NCI-H748 (cell line): ENCODE data around the gene ATP13A2.

Experiments
- DNase-seq: peaks from one replicate; lab custom pipeline; 2025; ENCODE audit not compliant: unreplicated experiment; lab: John Stamatoyannopoulos, UW

Gene ATP13A2, protein sequence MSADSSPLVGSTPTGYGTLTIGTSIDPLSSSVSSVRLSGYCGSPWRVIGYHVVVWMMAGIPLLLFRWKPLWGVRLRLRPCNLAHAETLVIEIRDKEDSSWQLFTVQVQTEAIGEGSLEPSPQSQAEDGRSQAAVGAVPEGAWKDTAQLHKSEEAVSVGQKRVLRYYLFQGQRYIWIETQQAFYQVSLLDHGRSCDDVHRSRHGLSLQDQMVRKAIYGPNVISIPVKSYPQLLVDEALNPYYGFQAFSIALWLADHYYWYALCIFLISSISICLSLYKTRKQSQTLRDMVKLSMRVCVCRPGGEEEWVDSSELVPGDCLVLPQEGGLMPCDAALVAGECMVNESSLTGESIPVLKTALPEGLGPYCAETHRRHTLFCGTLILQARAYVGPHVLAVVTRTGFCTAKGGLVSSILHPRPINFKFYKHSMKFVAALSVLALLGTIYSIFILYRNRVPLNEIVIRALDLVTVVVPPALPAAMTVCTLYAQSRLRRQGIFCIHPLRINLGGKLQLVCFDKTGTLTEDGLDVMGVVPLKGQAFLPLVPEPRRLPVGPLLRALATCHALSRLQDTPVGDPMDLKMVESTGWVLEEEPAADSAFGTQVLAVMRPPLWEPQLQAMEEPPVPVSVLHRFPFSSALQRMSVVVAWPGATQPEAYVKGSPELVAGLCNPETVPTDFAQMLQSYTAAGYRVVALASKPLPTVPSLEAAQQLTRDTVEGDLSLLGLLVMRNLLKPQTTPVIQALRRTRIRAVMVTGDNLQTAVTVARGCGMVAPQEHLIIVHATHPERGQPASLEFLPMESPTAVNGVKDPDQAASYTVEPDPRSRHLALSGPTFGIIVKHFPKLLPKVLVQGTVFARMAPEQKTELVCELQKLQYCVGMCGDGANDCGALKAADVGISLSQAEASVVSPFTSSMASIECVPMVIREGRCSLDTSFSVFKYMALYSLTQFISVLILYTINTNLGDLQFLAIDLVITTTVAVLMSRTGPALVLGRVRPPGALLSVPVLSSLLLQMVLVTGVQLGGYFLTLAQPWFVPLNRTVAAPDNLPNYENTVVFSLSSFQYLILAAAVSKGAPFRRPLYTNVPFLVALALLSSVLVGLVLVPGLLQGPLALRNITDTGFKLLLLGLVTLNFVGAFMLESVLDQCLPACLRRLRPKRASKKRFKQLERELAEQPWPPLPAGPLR

DNA sequence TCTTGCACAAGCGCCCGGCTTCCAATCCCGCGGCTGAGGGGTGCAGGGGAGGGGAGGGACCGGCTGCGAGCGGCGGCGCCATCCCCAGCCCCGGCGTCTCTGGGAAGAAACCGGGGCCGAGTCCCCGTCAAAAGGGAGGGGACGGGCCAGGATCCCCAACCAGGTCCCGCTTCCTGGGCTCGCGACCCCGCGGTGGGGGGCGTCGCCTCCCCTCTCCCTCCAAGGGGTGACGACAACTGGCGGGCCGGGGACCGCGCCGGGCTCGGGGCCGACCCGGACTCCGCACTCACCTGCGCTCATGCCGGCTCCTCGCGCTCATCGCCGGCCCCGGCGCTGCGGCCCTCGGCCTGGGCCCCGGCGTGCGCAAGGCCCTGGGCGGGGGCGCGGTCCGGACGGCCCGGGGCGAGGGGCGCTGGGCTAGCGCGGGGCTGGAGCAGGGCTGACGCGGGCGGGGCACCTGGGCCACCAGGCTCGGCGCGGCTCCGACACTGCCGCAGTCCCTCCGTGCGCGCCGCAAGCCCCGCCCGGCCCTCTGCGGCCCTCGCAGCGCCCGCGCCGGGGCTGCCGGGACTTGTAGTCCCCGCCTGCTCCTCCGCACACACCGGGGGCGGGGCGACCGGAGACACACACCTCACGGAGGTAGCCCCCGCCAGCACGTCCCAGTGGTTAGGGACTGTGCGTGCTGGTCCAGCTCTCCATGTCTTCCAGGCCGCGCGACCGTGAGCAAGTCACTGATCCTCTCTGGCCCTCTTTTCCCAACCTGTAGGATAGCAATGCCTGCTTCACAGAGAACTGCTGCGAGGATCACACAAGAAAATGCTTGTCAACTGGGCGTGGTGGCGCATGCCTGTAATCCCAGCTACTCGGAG is at the start of gene ATP13A2:
Gene ATP13A2 (minus strand): TSS at position 490 of the 869 bp plus-strand sequence. CDS start 190 bp downstream, at position 300.
- peak; percentile 88 for DNase-seq

GRCh38 chr1:17061486-17061885 is 49.8 kb upstream of the ATP13A2 start:
- no peak for DNase-seq

- DNase-seq: no peak
Measured at GRCh38 chr1:17060306-17060749, 48.6 kb upstream of the ATP13A2 start.

GRCh38 chr1:17059391-17060305 is 47.9 kb upstream of the ATP13A2 start:
- DNase-seq: peak; percentile 62

DNA sequence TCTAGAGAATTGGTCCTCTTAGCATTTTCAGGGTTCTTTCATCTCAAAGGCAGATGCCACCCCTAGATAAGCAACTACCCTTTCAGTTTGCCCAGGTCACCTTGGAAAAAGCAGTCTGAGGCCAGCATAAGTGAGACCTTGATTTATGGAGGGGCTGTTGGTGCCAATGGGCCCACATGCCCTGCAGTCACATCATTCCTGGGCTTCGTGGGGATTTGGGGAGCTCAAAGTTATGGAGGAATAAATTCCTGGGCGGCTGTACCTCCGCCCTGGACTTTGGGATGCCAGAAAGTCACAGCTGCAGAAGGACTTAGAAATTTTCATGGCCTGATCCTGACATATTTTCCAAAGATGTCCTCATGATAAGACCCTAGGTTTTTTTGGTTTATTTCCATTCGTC is 44.8 kb upstream of the ATP13A2 start:
- DNase-seq: no peak

- no peak for DNase-seq
Measured at GRCh38 chr1:17055801-17056200, 44.1 kb upstream of the ATP13A2 start.

- DNase-seq: peak; percentile 96
Measured at GRCh38 chr1:17053685-17054410, 42.1 kb upstream of the ATP13A2 start, which contains the start of gene SDHB. Gene SDHB, minus strand, starts transcription at chr1:17054032. Its CDS starts 13 bp downstream, at chr1:17054019.

- DNase-seq: no peak
Measured at GRCh38 chr1:17053086-17053684, 41.5 kb upstream of the ATP13A2 start.

GRCh38 chr1:17052641-17053040 is 40.9 kb upstream of the ATP13A2 start:
- DNase-seq: no peak

DNA sequence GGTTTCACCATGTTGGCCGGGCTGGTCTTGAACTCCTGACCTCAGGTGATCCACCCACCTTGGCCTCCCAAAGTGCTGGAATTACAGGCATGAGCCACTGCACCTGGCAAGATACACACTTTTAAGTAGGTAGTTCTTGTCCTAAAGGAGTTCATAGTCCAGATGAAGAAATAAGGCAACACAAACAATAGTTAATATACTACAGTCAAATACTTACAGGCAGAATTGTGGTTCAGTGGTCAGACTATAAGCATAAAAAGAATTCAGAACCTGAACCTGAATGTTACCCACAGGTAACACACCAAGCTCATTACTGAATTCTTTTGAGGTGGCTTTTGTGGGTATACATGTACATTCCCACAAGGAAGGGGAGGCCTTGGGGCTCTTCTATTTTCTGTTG is 40.3 kb upstream of the ATP13A2 start:
- DNase-seq: no peak

DNA sequence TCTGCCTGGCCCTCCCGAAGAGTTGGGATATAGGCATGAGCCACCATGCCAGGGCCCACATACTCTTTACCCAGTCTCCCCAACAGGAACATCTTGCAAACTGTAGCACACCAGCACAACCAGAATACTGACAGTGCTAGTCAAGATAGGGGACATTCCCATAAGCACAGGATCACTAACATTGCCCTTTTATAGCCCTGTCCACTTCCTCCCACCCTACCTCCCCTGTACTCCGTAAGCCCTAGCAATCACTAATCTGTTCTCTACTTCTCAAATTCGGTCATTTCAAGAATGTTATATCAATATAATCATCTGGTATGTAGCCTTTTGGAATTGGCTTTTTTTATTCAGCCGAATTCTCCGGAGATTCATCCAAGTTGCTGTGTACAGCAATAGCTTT is 36.2 kb upstream of the ATP13A2 start:
- no peak for DNase-seq

GRCh38 chr1:17046334-17046657 is 34.6 kb upstream of the ATP13A2 start:
- DNase-seq: no peak

DNA sequence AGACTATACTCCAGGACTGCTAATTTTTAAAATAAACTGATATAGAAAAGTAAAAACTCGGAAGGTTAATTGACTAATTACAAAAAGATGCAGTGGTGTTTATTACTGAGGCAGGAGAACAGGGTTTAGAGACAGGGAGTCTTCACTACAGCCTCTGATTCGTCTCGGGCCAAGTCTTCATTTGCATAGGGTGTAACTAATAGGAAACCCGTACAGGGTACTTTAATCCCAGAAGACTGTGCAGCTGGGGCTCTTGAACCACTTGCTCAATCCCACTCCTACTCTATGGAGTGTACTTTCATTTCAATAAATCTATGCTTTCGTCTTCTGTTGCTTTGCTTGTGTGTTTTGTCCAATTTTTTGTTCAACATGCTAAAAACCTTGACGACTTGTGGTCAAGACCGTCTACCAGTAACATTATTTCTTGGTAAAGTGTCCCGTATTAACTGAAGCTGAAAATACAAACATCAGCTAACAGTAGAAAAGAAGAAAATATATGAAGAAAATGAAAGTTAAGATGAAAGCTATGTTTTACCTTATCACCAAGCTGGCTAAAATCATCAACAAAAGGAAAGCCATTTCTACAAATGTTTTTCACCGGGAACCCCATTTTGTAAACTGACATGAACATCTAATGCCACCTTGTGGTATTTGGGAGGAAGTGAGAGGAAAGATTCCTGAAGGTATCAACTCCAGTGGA is 34.1 kb upstream of the ATP13A2 start:
- peak; percentile 70 for DNase-seq

- DNase-seq: no peak
Measured at GRCh38 chr1:17045150-17045549, 33.4 kb upstream of the ATP13A2 start.

- DNase-seq: no peak
Measured at GRCh38 chr1:17043676-17044075, 31.9 kb upstream of the ATP13A2 start.

DNA sequence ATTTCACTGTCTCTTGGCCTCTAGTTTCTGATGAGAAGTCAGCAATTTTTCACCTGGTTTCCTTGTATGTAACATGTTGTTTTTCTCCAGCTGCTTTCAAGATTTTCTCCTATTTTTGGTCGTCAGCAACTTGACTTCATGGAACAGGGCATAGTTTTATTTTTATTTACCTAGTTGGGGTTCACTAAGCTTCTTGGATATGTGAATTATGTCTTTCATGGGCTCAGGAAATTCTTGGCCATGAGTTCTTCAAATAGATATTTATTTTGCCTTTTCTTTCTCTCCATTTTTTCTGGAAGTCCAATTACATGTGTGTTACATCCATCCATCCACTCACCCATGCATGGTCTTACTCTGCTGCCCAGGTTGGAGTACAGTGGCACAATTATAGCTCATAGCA is 28.4 kb upstream of the ATP13A2 start:
- no peak for DNase-seq

- no peak for DNase-seq
Measured at GRCh38 chr1:17039522-17039921, 27.8 kb upstream of the ATP13A2 start.

DNA sequence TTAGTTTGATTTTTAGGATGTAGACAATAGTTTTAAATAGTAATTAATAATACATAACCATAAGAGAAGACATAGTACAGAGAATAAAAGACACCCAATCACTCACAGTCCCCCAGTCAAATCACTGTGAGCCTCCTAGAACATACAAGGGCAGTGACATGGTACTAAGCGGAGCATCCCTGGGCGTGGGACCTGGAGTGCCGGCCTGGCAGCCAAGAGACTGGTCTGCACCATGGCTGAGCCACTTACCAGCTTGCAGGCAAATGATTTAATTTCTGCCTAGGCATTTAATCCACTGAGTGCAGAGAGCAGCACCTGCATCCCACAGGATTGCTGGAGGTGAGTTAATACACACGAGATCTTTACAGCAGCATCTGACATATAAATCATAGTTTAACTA is 21.8 kb upstream of the ATP13A2 start:
- DNase-seq: no peak
